HG03139 (cell line): ENCODE measurements around the gene DGKB.
"Not testable (repeated sequence)": the region's sequence is repeated elsewhere in the genome, so short reads cannot be mapped to it uniquely, and the experiment has no call there.

Experiments used
- ATAC-seq: cut with Tn5 transposase; IDR thresholded peaks from one replicate; pipeline ENCODE4 v1.9.1; 2021; ENCODE audit not compliant: unreplicated experiment

Gene DGKB

GRCh38 chr7:14321947-14322346 is 580.6 kb downstream of the DGKB start:
- no peak for ATAC-seq

GRCh38 chr7:14309432-14309831 is 593.1 kb downstream of the DGKB start:
- no peak for ATAC-seq

- no peak for ATAC-seq
Observed at GRCh38 chr7:14305233-14305866, 597.2 kb downstream of the DGKB start.

DNA sequence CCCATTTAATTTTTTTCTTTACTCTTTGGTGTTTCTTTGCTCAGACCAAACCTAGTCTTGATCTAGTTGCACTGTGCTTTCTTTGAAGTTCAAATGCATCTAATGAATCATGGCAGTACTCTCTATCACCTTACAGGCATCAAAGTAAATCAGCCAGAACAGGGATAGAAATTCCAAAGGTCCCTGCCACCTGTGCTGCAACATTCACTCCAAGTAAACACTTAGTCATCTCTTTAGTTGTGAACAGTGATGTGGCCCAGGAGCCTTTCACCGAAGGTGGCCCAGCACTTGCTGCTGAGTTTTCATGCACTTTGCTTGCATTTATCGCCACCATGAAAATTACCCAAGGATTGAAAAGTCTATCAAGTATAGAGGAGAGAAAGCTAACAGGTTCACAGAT is 599.0 kb downstream of the DGKB start:
- ATAC-seq: no peak

DNA sequence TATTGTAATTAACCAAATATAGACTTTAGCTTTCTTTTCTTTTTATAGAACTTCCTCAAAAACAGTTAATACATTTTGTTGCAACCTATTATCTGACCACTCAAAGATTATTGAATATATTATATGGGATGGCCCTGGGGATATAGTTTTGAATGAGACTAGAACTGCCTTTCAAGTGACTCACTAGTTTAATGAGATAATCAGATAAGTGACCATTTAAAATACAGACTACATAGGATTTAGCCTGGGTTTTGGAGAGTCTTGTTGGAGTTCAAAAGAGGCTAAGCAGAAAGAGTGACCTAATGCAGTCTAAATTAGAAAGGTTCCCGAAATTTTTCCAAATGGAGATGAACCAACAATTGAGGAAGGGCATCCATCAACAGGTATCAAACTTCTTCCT is 607.9 kb downstream of the DGKB start:
- no peak for ATAC-seq

GRCh38 chr7:14293434-14293833 is 609.1 kb downstream of the DGKB start:
- ATAC-seq: no peak

DNA sequence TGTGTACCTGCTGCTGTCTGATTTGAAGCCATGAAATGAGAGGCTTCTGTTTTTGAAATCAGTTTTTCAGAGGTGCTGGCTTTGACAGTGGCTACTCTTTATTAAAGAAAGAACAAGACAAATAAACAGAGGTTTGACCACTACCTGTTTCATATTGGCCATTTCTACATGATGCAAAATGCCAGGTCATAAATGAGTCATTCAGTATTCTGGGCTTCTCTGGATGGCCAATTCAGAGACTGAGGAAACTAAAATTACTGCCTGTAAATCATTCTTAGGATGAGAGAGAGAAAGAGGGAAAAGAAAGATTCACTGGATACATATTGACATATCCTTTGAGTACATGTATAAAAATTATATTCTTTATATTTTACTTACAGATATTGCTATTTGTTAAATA is 609.8 kb downstream of the DGKB start:
- ATAC-seq: no peak

DNA sequence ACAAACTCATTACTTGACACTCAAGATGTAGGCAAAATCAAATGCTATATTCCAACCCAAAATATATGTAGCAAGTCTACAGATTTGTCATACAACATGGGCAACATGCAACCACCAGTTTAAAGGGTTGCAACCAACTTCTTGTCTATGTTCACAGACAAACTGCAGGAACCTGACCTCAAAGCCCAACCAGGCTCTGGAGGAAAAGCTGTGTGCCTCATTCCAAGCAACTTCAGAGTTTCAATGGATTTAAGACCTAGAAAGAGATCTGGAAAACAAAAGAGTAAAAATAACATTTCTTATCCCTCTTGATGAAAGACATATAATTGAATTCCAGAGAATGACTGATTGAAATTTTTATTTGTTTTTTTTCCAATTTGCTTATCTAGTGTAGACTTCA is 612.6 kb downstream of the DGKB start:
- no peak for ATAC-seq

DNA sequence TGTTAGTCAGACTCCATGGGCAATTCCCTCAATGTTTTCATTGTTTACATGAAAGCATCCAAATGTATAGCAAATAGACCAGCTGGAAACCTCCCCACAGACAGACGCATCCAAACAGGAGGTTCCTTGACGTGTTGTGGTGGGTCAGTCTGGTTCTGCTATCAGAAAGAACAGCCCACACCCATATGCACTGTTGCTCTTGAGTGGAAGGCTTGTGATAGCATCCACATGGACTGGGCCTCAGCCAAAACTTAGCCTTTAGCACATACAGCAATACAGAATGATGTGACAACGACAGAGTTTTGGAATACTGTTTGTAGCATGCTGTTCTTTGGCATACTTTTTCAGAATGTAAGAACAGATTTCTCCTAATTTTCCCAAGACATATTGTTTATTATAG is 613.9 kb downstream of the DGKB start:
- ATAC-seq: no peak

DNA sequence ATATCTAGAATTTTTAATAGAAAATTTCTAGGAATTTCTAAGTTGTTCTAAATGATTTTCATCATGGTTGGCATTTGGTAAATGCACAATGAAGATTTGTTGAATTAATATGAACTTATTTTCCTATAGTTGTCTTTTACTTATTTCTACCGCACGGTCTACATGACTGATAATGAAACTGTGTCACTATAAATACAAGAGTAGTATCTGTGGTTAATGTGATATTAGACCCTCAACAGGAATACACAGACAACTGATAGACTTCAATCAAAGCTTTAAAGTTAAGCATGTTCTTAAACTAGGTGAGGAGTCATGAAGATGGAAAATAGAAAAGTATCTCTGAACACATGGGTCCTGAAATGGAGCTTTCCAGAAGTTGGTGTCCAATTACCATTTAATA is 615.2 kb downstream of the DGKB start:
- ATAC-seq: no peak

GRCh38 chr7:14286036-14286435 is 616.5 kb downstream of the DGKB start:
- ATAC-seq: no peak

GRCh38 chr7:14279065-14279871 is 623.3 kb downstream of the DGKB start:
- ATAC-seq: not testable (repeated sequence)

GRCh38 chr7:14275356-14275755 is 627.2 kb downstream of the DGKB start:
- ATAC-seq: no peak

DNA sequence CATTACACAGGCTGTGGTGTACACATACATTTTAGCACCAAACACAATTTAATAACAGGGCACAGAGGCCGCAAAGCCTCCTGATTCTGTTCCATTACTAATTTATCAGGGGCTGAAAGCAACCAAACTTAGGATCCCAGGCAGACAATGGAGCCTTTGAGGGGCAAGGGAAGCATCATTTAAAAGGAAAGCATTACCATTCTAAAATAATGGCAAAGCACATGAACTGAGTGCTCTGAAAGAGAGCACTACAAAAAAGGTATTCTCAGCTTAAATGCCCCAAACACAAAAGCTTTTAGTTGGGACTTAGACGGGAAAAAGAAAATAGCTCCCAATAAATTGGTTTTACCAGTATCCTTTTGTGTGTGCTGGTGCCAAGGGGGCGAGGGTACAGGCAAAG is 631.1 kb downstream of the DGKB start:
- no peak for ATAC-seq

GRCh38 chr7:14270099-14270498 is 632.5 kb downstream of the DGKB start:
- ATAC-seq: no peak

- ATAC-seq: no peak
Observed at GRCh38 chr7:14260011-14260410, 642.5 kb downstream of the DGKB start.

DNA sequence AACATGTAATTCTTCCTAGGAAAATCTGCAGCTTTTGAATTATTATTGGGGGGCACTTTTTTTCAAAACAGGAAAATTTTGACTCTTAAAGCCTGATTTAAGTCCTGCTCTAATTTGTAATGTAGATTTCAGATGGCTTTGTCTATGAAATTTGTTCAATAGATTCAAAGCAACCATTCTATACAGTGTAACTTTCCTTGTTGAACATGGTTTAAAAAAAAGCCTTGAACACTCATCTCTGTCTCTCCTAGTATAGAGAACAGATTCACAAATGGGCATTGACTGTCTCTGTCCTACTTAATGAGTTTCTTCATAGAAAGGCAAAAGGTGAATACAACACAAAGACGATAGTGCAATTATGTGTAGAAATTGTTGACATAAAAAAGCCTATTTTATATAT is 643.7 kb downstream of the DGKB start:
- no peak for ATAC-seq

DNA sequence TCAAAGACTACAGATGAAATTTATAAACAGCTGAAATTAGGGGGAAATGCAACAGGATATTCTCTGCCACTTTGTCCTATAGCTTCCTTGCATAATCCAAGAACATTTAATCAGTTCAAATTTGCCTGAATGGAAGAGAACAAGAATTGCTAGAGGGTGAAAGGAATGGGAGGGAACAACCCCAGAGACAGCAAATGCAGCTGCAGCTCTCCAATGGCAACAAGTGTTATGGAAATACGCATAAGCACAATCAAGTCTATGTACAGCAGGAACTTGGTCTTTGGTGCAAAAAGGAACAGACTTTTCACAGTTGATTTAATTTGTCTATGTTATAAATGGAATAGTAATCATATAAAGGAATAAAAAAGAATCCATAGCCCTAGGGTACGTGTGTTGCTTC is 644.1 kb downstream of the DGKB start:
- ATAC-seq: no peak

- ATAC-seq: no peak
Observed at GRCh38 chr7:14252458-14252857, 650.1 kb downstream of the DGKB start.

GRCh38 chr7:14242175-14242574 is 660.4 kb downstream of the DGKB start:
- no peak for ATAC-seq

DNA sequence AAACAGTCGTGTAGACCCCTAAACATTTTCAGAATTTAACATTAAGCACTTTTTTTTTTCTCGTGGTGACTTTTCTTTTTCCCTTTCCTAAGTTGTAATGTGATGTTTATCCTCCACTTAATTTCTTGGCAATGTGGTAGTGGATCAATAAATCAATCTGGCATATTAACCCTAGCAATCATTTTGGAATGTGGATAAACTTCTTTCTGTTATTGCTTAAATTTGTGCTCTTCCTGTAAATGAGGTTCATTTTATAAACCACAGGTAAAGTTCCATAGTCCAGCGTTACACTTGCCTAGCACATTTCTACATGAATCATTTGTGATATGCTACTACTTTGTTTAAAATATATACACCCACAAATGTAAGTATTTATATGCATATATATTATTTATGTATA is 665.7 kb downstream of the DGKB start:
- ATAC-seq: no peak

DNA sequence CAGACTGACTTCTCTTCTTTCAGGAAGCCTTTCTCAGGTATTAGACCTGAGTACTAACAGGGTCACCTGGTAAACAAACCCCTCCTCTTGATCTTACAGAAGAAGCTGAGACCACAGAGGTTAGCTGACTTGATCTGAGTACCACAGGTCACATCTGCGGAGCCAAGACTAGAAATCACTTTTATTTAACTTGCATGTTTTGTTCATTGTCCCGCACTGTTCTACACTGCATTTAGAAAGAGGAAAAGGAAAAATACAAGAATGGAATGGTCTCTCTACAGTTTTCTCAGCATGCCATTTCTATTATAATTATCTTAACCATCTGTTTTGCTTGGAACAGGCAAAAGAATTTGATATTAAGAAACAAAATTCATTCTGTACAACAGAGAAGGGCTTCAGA is 667.5 kb downstream of the DGKB start:
- no peak for ATAC-seq

DNA sequence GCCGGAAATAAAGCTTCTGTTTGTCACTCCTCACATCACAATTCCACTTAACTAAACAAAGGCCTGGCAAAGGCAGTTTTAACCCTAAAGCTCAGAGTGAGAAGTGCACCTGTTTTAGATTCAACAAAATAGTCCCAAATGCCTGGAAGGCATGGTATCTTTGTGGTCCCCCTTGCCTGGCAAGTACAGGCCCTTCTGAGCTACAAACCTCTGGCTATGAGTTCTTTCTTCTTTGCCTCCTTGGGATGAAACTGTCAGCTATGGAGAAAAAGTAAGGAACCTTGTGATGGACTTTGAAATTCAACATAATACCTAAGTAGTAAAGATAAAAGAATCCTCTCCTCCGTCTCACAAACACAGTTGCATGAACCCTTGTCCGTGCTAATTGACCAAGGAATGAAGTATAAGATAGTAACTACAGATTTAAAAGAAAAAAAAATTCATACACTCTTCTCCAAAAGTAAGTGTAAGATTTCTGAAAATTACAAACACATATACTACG is 668.6 kb downstream of the DGKB start:
- ATAC-seq: no peak
